Muscle of arm (tissue), 12 donors: ENCODE measurements around the gene C1orf174. TPM values are rescaled to one million over a fixed set of nuclear protein-coding genes. Genes with fewer than 3 reads are reported as not detected.
A peak's percentile ranks its signal among the peaks of the same experiment; 100 is the strongest.

ENCODE experiments used
- DNase-seq: peaks from one replicate; pipeline ENCODE4 v3.0.0-alpha.2; 2013
- polyA plus RNA-seq, 12 donors: library from polyadenylated mRNA; unstranded; fragments of 120-200 nt; gene quantifications; one replicate each; pipeline ENCODE4 v1.2.1, GENCODE V29; 2013; ENCODE audit not compliant: insufficient read length in 12 of 12

C1orf174 gene
- polyA plus RNA-seq, 12 donors = 12.2 to 173 (median 17.7) TPM

DNA sequence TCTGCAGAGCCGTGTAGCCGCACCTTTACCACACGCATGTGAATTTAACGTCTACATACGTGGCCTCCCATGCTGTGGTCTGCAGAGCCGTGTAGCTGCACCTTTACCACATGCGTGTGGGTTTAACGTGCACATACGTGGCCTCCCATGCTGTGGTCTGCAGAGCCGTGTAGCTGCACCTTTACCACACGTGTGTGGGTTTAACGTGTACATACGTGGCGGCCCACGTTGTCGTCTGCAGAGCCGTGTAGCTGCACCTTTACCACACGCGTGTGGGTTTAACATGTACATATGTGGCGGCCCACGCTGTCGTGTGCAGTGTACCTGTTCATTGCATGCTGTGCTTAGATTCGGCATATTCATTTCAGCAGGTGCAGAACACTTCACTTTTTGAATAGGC, 25.3 kb downstream of the C1orf174 start:
- DNase-seq = no peak

GRCh38 chr1:3872546-3872945, 27.5 kb downstream of the C1orf174 start:
- no peak for DNase-seq

GRCh38 chr1:3871451-3871805, 28.6 kb downstream of the C1orf174 start:
- no peak for DNase-seq

DNA sequence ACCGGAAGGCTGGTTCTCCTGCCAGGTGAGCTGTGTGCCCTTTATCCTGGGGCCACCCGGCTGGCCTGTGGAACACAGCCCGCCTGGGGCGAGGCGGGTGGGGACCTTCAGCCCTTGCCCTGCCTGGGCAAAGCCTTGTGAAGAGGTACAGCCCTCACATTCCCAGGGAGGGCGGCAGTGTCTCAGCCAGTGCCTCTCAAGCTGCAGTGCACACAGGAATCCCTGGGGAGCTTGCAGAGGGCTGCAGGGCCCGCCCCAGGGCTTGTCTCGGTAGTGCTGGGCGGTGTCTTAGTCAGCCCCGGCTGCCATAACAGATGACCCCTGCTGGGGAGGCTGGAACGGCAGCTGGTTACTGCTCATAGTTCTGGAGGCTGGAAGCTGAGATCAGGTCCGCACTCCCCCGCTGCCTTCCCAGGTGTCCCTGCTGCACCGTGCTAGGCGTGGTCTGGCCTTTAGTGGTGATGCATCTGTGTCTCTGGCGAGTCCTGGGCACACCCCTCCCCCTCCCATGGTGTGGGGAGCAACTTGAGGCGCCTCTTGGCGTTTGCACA, 30.2 kb downstream of the C1orf174 start:
- no peak for DNase-seq

DNA sequence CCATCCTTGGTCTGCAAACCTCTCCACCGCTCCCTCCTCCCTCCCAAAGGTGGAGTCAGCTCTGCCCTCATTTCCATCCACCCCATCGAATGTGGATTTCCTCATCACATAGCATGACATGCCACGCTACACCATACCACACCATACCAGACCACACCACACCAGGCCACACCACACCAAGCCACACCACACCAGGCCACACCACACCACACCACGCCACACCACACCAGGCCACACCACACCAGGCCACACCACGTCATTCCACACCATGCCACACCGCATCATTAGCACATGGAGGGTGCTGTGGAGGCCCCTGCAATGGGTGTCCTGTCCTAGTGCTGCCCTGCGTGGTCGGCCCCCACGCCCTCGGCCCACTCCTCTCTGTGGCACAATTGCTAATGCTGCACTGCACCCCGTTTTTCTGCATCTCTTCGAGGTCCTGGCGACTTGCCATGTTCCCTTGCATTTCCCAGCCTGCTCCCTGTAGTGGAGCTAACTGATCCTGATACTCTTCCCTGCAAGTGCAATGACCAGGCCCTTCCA, 31.5 kb downstream of the C1orf174 start:
- DNase-seq = no peak

GRCh38 chr1:3865606-3866160, 34.4 kb downstream of the C1orf174 start:
- DNase-seq = no peak

GRCh38 chr1:3864884-3865283, 35.2 kb downstream of the C1orf174 start:
- no peak for DNase-seq

DNA sequence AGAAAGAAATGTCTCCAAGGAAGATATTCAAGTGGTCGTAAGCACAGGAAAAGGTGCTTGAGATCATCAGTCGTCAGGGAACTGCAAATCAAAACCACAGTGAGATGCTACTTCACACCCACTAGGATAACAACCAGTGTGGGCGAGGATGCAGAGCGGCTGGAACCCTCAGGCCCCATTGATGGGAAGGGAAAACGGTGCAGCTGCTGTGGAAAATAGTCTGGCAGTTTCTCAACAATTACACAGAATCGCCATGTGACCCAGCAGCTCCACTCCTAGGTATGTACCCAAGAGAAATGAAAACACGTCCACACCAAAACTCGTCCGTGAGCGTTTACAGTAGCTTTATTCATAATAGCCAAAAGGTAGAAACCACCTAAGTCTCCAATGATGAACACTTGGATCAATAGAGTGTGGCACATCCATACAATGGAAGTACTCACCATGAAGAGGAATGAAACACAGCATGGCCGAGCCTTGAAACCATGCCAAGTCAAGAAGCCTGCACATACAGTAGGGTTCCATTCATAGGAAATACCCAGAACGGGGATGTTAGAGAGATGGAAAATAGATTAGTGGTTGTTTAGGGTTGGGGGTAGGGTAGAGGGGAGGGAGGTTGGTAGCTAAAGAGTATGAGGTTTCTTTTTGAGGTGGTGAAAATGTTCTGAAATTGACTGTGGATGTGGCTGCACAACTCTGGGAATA, 36.7 kb downstream of the C1orf174 start:
- DNase-seq = no peak

GRCh38 chr1:3858231-3858981, 41.7 kb downstream of the C1orf174 start:
- no peak for DNase-seq

GRCh38 chr1:3857791-3858129, 42.3 kb downstream of the C1orf174 start:
- DNase-seq = no peak

DNA sequence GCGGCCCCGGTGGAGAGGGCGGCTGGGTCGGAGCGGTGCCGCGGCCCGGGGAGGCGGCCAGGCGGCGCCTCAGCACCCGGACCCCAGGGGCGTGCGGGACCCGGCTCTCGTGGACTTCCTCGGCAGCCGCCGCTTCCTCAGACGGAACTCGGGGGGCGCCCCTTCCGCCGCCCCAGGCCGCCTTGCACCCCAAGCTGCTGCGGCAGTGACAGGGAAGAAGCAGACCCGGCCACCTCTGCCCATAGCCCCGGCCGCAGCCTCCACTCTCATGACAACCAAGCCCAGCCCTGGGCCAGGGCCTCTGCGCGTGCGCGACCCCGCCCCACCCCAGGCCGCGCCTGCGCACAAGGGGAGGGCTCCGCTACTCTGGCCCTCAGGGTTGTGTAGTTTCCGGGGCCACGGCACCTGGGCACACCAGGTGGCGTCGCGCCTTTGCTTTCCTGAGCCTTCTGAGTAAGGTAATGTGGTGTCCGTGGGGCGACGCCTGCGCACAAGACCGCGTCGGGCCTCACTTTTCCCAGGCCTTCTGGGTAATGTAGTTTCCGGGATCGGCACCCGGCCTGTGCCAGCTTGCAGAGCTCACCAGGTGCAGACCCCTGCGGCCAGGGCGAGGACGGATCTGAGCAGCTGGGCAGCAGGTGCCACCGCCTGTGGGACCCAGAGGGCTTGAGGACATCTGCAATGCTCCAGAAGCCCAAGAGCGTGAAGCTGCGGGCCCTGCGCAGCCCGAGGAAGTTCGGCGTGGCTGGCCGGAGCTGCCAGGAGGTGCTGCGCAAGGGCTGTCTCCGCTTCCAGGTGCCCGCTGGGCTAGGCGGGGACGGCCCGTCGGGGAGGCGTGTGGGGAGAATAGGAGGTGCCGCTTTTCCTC, 42.9 kb downstream of the C1orf174 start, which contains the start of the genes CEP104 and DFFB:
CEP104 (minus strand) TSS at position 289 of the 868 bp plus-strand sequence. CDS start 4,804 bp downstream, outside the sequence.
DFFB (plus strand) TSS at position 554 of the 868 bp plus-strand sequence; CDS start at position 682, 128 bp downstream.
- DNase-seq = peak; percentile 88

- DNase-seq = no peak
Observed at GRCh38 chr1:3852711-3853485, 47.2 kb downstream of the C1orf174 start.

- no peak for DNase-seq
Observed at GRCh38 chr1:3852091-3852490, 48.0 kb downstream of the C1orf174 start.

GRCh38 chr1:3851292-3851691, 48.8 kb downstream of the C1orf174 start:
- DNase-seq = no peak

DNA sequence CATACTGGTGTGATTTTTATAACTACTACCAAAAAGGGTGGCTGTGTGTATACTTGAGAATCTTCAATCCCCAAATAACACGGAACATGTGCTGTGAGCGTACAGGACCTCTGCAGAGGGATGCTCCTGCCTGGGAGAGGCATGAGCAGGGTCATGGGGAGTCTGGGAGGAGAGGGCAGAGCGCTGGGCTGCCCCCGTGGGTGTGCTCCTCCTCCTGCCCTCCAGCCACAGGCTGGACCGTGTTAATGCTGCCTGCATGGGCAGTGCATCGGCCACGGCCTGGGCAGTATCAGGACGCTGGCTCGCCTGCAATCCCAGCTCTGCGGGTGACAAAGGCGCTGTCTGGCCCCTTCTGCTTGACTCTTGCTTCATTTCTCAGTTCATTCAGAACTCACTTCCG, 49.2 kb downstream of the C1orf174 start:
- DNase-seq = no peak

DNA sequence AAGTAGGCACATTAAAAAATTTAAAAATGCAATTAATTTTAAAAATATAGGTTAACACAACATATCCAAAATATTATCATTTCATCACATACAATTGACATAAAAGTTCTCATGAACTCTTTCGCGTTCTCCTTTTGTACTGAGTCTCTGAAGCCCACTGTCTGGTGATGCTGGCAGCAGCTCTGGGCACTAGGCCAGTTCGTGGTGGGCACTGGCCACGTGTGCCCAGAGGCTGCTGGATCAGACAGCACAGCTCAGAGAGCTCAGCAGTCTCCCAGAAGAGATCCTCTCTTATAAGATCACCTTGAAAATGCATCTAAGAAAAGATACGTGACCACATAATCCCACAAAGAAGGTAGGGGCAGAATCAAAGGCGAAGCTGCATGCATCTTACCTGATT, 53.0 kb downstream of the C1orf174 start:
- DNase-seq = no peak

GRCh38 chr1:3846541-3846940, 53.5 kb downstream of the C1orf174 start:
- DNase-seq = no peak

GRCh38 chr1:3842912-3843311, 57.2 kb downstream of the C1orf174 start:
- DNase-seq = no peak

DNA sequence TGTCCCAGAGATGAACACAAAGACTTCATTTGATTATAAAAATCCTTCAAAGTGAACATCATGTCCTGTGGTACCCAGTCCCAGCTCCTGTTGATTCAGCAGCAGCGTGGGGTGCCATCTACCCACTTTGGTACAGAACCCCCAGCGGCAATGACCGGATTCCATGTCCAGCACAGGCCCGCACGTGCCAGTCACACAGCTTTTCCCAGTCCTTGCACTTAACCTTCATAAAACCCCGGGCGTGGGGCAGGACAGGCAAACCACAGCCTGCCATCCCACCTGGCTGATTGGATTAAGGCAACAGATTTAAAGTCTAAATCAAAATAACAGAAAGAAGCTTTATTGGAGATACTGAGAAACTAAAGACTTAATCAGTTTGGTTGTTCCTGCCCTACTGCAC, 58.6 kb downstream of the C1orf174 start:
- DNase-seq = no peak
